ENCODE measurements around the gene IRF2BP1. TPM values are rescaled to one million over a fixed set of nuclear protein-coding genes. Genes with fewer than 3 reads are reported as not detected.
"Not testable (repeated sequence)": the region's sequence is repeated elsewhere in the genome, so short reads cannot be mapped to it uniquely, and the experiment has no call there.

The IRF2BP1 gene
- polyA plus RNA-seq, 1 donor: 17.3 TPM

DNA sequence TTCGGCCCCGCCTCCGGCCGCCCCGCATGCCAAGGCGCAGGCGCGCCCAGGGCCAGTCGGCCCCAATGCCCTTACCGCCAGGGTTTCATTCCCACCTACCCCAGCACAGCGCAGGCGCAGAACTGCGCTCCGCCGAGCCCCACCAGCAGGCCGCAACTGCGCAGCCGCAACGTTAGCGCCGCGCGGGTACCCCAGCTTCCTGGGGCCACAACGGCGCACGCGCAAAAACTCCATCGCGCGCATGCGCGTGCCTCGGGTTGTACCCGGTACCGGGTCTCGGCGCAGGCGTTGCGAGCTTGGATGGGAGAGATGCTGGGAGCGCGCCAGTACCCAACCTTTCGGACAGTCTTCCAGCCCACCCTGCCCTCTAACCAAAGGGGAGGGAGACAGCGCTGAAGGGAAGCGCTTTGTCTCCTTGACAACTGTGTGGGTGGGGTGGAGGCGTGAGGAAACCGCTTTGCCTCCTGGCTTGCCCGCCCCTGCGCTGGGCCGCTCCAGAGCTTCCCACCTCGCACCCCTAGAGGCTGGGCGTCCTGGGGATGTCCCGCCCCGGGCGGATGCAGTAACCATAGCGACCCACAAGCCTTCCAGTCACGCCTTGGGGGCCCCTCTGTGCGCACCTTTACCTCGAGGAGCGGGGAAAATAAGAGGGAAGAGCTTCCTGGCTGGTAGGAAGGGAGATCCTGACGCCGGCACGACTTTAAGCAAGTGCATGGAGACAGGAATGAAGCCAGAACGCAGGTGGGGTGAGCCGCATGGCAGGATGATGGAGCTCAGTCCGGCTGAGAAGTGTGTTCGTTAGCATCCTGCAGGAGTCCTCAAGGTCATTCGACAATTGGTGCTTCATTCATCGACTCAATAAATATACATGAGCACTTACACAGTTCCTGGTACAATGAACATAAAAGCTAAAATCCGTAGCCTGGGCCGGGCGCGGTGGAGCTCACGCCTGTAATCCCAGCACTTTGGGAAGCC is 17.0 kb upstream of the IRF2BP1 start:
- DNase-seq (ENCODE audit: low read depth): peak; percentile 94

DNA sequence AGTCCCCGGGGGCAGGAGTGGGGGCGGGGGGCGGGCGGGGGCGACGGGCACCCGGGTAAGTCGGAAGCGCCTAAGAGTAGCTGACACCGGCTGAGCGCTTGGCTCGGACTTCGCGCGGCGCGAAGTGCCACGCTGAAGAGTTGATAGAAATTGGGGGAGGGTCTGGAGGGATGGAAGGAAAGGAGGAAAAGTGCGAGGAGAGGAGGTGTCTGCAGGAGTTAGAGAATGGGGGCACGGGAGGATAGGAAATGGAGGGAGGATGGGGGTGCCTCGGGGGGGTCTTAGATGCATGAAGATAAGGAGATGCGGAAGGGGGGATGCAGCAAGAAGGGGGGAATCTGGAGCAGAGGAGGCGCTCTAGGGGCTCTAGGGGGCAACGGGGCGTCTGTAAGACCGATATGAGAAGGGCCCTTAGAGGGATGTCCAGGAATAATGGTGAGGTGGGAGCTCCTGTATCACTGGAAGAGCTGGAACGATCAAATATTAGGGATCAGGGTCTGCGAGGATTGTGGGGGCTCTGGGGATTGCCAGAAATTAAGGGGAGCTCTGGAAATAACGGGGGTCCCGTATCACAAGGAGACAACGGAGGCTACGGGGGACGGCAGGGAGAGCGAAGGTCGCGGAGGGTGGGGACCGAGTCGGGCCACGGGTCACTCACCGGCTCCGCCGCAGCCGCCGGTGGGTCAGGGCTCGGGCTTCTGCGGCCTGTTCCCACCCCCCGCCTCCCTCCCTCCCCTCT is 16.1 kb upstream of the IRF2BP1 start, which contains the start of gene MYPOP:
MYPOP (minus strand) TSS at position 702 of the 739 bp plus-strand sequence. CDS start 840 bp downstream, outside the sequence.
- no peak for DNase-seq (ENCODE audit: low read depth)

DNA sequence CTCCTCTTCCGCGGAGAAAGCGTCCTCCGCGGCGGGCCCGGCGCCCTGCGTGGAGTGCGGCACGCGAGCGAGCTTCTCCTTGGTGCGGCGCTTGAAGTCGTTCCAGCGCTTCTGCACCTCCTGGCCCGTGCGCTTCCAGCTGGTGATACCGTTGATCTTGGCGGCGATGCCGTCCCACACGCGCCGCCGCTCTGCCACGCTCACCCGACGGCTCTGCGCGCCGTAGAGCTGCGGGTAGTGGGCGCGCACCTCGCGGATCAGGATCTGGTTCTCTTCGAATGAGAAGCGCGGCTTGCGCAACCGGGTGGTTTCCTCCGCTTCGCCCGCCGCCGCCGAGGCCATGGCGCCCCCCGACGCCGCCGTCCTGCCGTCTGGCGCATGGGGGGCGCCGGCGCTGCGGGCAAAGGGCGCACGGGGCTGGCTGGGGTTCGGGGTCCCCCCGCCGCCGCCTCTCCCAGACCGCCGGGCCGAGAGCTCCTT is 15.5 kb upstream of the IRF2BP1 start:
- DNase-seq (ENCODE audit: low read depth): no peak

DNA sequence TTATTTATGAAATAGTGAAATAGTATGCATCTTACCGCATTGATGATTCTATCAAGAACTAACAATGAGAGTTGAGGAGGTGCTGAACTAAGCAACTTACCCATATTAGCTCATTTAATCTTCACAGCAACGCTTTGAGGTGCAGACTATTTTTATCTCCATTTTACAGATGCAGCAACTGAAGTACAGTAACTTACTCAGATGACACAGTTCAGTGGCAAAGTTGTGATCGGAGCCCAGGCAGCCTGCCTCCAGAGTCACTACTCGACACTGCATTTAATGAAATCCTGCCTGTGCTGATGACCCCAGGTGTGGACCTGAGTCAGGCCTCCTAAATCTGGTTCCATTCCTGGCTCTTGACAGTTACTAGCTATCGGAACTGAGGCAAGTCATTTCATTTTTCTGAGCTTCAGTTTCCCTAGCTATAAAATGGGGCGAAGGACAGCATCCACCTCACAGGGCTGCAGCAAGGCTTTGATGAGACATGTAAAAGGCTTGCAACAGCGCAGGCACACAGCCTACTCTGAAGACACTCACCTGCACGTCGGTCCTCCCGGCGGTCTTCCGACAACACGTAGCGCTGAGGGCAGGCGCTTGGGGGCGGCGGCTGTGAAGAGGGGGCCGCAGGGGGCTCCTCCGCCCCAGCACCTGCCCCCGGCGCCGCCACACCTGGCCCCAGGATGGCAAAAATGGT is 14.9 kb upstream of the IRF2BP1 start:
- no peak for DNase-seq (ENCODE audit: low read depth)

DNA sequence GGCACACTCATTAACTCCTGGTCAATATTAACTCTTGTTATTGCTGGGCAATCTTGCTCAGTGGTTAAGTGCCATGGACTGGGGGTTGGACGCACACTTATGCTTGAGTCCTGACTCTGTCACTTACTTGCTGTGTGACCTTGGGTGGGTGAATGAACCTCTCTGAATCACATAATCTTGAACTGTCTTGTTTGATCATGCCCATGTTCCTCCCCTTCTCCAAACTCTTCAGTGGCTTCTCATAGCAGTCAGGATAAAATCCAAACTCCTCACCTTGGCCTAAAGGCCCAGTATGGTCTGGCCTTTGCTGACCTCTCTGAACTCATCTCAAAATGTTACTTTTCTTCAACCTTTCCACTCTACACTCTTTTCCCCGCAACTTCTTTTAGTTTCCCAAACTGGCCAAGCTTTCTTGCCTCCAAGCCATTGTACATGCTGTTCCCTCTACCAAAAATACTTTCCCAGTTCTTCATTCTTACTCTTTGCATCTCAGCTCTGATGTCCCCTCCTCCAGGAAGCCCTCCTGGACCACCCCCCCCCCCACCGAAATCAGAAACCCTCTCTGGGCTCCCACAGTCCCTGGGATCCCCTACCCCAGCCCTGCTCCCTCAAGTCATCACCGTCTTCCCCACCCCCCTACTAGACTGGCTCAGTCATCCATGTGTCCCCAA is 14.1 kb upstream of the IRF2BP1 start:
- no peak for DNase-seq (ENCODE audit: low read depth)

DNA sequence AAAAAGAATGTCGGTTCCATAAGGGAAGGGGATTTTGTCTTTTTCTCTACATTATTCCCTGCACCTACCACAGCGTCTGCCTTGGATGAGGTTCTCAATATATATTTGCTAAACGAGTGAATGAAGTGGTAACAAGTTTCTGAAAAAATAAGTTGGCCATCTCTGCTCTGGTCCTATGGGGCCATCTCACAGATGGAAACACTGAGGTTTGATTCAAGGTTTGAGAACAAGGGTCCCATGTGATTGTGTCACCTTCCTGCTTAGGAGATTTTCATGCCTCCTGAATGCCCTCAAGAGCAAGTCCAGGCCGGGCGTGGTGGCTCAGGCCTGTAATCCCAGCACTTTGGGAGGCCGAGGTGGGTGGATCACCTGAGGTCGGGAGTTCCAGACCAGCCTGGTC is 13.3 kb upstream of the IRF2BP1 start:
- no peak for DNase-seq (ENCODE audit: low read depth)

DNA sequence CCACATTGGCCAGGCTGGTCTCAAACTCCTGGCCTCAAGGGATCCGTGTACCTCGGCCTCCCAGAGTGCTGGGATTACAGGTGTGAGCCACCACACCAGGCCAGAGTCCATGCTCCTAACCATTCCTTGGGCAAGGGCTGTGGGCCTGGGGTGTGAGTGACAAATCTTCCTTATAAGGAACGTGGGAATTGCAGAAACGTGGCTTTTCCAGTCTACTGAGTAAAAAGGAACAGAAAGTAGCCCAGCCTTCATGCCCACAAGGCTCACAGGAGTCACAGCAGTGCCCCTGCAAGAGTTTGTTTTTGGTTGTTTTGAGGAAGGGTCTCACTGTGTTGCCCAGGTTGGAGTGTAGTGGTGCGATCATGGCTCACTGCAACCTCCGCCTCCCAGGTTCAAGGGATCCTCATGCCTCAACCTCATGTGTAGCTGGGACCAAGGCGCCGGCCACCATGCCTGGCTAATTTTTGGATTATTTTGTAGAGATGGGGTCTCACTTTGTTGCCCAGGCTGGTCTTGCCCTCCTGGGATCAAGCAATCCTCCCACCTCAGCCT is 11.4 kb upstream of the IRF2BP1 start:
- DNase-seq (ENCODE audit: low read depth): no peak

DNA sequence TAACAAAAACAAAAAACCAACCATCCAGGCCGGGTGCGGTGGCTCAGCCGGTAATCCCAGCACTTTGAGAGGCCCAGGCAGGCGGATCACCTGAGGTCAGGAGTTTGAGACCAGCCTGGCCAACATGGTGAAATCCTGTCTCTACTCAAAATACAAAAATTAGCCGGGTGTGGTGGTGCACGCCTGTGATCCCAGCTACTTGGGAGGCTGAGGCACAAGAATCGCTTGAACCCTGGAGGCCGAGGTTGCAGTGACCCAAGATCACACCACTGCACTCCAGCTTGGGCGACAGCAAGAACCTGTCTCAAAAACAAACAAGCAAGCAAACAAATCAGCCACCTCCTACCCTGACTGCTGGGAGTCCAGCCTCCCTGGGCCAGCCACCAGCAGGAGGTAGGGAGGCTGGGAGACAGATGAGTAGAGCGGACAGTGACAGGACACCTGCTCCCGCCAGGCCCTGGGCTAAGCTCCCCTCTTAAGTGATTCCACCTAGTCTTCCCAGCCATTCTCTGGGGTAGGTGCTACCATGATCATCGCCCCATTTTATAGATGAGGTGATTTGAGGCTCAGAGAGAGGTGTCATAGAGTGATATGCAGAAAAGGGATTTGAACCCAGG is 10.2 kb upstream of the IRF2BP1 start:
- not testable (repeated sequence) for DNase-seq (ENCODE audit: low read depth)

DNA sequence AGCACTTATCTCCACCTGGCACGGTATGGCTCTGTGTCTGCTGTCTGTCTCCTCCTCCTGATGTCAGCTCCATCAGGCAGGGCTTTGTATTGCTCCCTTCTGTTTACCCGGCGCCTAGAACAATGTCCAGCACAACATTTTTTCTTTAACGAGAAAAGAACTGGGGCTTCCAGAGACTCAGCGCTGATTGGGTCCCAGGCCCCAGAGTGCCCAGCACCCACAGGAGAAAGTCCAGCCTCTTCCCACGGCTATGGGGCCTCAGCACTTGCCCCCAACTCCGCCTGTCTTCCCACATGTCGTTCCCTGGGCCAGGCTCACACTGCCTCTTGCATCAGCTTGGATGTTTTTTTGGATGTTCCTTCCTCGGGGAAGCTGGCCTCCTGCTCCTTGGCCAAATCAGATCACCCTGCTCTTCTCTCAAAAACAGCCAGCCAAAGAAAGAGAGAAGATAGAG is 9.6 kb upstream of the IRF2BP1 start:
- no peak for DNase-seq (ENCODE audit: low read depth)

DNA sequence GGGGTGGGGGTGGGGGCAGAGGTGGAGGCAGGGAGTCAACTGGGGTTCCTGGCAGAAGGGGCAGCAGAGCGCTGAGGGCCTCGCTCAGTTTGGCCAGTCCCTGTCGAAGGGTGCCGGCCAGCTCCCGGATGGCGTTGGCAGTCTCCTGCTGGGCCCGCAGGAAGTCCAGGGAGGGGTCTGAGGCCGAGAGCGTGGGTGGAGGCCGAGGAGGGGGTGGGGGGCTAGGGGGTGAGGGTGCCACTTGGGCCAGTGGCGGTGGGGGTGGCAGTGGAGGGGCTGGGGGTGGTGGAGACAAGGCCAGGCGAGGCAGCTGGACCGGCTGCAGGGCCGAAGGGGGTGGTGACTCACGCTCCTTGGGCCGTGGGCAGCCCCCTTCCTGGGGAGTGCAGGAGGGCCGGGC is 4.9 kb upstream of the IRF2BP1 start:
- no peak for DNase-seq (ENCODE audit: low read depth)

DNA sequence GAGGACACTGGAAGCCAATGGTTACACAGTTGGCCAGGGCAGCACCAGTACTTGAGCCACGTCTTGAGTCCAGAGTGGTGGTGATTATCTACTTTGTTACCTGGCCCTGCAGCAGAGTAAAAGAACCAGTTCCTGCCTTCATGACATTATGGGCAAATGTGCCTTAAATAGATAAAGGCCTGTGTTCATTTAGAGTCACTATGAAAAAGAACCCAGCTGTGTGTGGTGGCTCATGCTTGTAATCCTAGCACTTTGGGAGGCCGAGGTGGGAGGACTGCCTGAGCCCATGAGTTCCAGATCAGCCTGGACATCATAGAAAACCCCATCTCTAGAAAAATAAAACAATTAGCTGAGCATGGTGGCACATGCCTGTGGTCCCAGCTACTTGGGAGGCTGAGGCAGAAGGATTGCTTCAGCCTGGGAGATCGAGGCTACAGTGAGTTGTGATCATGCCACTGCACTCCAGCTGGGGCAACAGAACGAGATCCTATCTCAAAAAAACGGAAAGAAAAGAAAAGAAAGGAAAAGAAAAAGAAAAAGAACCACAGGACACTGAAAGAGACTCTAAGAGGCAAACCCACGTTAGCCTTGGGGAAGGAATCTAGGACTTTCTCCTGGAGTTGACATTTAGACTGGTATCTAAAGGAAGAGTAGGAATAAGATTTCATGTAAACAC is 3.4 kb upstream of the IRF2BP1 start:
- no peak for DNase-seq (ENCODE audit: low read depth)

DNA sequence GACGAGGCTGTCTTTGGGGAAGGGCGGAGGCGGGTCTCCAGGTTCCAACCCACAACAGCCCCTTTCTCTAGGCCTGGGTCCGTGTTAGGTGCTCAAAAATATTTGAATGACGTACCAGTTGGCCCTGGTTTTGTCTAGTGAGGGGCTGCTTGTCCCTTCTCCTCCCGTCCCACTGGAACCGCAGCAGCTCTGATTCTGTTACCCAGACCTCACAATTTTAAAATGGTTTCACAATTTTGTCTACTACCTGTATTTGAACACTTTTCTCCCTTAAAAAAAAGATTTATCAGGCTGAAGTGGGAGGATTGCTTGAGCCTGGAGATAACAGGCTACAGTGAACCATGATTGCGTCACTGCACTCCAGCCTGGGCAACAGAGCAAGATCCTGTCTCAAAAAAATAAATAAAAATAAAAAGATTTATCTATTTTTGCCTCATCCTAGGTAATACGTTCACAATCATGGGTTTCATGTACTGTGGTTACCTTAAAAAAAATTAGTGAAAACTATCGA is 1.3 kb upstream of the IRF2BP1 start:
- no peak for DNase-seq (ENCODE audit: low read depth)

DNA sequence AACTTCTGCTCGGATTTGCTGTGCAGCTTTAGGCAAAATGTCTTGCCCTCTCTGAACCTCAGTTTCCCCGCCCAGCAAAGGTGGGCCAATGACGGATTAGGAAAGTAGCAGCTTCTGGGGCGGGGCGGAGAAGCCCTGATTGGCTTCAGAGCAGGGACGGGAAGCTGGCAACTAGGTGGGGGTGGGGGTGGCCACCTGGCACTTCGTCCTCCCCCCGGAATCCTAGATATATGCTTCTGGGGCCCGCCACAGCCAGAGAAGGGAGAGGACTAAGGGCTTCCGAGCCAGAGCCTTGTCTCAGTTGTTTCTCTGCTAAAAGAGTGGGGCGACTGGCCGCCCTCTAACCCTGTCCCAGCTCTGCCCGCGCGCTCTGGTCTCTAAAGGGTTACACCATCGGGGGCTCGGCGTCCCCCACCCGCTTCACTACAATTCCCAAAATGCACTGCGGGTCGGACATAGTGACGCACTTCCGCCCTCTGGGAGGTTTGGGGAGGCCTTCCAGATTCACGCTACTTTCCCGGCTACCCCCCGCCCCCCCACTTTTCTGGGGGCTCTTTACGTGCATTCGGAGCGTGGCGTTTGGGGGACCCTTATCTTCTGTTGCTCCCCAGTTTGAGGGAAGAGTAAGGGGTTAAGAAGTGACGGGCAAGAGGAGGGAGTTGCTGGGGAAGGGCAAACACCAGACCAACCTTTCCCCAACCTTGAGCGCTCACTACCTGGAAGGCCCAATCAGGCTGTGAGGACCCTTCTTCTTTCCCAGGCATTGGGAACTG is 672 bp upstream of the IRF2BP1 start:
- DNase-seq (ENCODE audit: low read depth): peak; percentile 79

DNA sequence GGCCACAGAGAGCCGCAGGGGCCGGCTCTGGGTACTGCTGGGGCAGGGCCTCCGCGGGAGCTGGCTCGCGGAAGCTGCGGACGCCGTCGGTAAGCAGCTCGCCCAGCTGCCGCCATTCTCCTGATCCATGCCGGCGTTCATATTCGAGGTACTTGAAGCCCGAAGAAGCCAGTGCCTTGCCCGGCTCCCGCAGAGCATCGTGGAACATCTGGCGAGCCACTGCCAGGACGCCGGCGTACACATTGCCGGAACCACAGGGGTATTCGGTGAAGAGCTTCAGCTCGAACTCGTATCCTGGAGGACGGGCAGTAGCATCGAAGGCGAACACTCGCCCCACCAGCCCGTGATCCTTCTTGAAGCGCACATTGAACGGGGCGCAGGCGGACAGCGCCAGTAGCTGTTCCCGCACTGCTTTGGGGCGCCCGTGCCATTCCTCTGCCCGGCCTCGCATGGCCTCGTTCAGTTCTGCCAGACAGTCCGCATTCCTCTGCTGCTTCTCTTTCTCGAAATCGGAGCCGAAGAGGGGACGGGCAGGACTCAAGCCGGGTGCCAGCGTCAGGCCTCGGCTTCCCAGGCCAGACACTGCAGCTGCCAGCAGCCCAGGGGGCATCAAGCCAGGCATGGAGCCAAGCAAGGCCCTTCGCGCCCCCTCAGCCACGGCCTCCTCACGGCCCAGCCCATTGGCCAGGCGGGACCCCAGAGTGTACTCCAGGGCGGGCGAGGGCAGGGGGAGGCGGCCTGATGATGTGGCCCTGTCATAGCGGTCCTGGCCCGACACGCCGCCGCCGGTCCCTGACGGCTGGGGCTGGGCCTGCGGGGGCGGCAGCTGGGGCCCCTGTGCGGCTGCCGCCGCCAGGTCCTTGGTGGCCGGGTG is 1.0 kb downstream of the IRF2BP1 start:
- no peak for DNase-seq (ENCODE audit: low read depth)

DNA sequence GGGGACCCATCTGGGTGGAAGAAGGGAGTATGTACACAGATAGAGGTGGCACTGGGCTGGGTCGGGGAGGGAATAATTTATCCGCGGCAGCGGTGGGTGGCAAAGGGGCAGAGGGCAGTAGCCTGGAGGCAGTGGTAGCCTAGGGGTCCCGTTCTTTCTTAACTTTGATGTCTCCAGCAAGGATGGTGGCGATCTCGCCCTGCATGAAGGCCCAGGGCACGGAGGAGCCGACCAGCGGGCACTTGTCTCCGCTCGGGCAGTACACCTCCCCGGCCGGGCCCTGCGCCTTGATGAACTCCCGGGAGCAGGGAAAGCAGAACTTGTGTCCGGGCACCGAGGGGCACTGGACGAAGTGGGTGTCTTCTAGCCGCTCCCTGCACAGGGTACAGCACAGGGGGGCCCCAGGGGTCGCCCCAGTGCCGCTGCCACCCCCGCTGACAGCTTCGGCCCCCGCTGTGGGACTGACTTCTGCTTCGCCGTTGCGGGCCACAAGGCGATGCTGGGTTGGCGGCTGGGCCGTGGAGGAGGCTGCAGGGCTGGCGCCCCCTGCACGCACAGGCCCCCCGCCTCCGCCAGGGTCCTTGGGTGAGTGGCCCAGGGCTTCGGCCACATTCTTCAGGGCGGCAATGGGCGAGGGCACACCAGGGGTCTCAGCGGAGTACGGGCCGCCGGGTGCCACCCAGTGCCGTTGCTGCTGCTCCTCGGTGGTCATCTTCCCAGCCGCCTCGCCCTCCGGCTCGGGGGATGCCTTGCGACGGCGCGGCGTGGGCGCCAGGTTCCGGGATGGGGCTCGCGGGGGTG is 1.9 kb downstream of the IRF2BP1 start:
- no peak for DNase-seq (ENCODE audit: low read depth)

DNA sequence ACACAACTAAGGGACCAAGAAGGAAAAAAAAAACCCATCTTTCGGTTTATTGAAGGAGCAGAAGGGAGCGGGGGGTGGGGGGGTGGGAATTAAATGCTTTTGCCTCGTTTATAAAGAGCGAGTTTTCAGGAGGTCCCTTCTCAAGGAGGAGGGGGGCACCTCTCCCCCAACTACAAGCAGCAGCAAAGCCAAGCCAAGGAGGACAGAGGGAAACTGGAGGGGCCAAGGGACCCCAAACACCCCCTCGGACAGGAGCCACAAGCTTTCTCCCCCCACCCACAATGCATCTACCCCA is 2.4 kb downstream of the IRF2BP1 start:
- no peak for DNase-seq (ENCODE audit: low read depth)

Measured in forelimb muscle (tissue), 1 donor.